Smooth muscle cell (in vitro differentiated cells): ENCODE measurements around the gene RASGRP4. TPM values are rescaled to one million over a fixed set of nuclear protein-coding genes. Genes with fewer than 3 reads are reported as not detected.

Source experiments
- DNase-seq: peaks from one replicate; lab custom pipeline; 2025; ENCODE audit not compliant: unreplicated experiment; lab: John Stamatoyannopoulos, UW
- H2AFZ ChIP-seq: fragments of 200-600 bp; sonication (generic); 2 replicates; pipeline ENCODE4 v1.6.0; 2016; ENCODE audit warnings: antibody characterized with exemption, low read depth, mild to moderate bottlenecking
- H3F3A ChIP-seq: fragments of 200-600 bp; sonication (generic); 2 replicates; pipeline ENCODE4 v1.6.0; 2017; ENCODE audit warnings: antibody characterized with exemption, low read depth
- H3K27ac ChIP-seq: fragments of 200-600 bp; sonication (generic); 2 replicates; pipeline ENCODE4 v1.5.1; 2016; ENCODE audit warnings: low read depth, mild to moderate bottlenecking
- H3K27me3 ChIP-seq: fragments of 200-600 bp; sonication (generic); 2 replicates; pipeline ENCODE4 v1.6.1; 2016; ENCODE audit warnings: low read depth, mild to moderate bottlenecking
- H3K36me3 ChIP-seq: fragments of 200-600 bp; sonication (generic); 2 replicates; pipeline ENCODE4 v1.5.1; 2016; ENCODE audit warnings: low read depth
- H3K4me1 ChIP-seq: fragments of 200-600 bp; sonication (generic); 2 replicates; pipeline ENCODE4 v1.5.1; 2016; ENCODE audit warnings: low read depth
- H3K4me2 ChIP-seq: fragments of 200-600 bp; sonication (generic); 2 replicates; pipeline ENCODE4 v1.6.0; 2016; ENCODE audit warnings: mild to moderate bottlenecking
- H3K4me3 ChIP-seq: fragments of 200-600 bp; sonication (generic); 2 replicates; pipeline ENCODE4 v1.5.1; 2016; ENCODE audit warnings: mild to moderate bottlenecking
- H3K79me2 ChIP-seq: fragments of 200-600 bp; sonication (generic); 2 replicates; pipeline ENCODE4 v1.6.0; 2016; ENCODE audit warnings: low read depth, mild to moderate bottlenecking
- H3K9ac ChIP-seq: fragments of 200-600 bp; sonication (generic); 2 replicates; pipeline ENCODE4 v1.6.0; 2016; ENCODE audit warnings: low read depth
- H3K9me3 ChIP-seq: fragments of 200-600 bp; sonication (generic); replicated peaks from 2 replicates; pipeline ENCODE4 v1.5.1; 2016; ENCODE audit warnings: low read depth
- H4K20me1 ChIP-seq: fragments of 200-600 bp; sonication (generic); 2 replicates; pipeline ENCODE4 v1.6.0; 2016; ENCODE audit warnings: low read depth
- WGBS: methylation state at CpG from one replicate; pipeline ENCODE4 v1.1.7; 2016; ENCODE audit warnings: low lambda C conversion rate; 5-methylcytosine and 5-hydroxymethylcytosine counted together
- polyA plus RNA-seq: library from polyadenylated mRNA; unstranded; fragments of >200 nt; fragmentation: Nextera tagmentation; extraction: Ambion mirVana; gene quantifications from 2 replicates; pipeline ENCODE4 v1.2.1, GENCODE V29; 2016
- total RNA-seq: library from RNA; depleted of rRNA; stranded (reverse); fragments of >200 nt; gene quantifications from 2 replicates; pipeline ENCODE4 v1.2.3, GENCODE V29; 2014
- TF ChIP-seq, protein P1 (sequence below): fragments of 200-600 bp; sonication (generic); IDR thresholded peaks from 2 replicates; pipeline ENCODE4 v1.5.1; 2017; ENCODE audit warnings: borderline replicate concordance, mild to moderate bottlenecking, antibody characterized with exemption; ENCODE audit not compliant: insufficient read depth, poor library complexity, severe bottlenecking

RASGRP4 gene
- total and polyA plus RNA-seq, 2 experiments from 2014 or later, result not detected

DNA sequence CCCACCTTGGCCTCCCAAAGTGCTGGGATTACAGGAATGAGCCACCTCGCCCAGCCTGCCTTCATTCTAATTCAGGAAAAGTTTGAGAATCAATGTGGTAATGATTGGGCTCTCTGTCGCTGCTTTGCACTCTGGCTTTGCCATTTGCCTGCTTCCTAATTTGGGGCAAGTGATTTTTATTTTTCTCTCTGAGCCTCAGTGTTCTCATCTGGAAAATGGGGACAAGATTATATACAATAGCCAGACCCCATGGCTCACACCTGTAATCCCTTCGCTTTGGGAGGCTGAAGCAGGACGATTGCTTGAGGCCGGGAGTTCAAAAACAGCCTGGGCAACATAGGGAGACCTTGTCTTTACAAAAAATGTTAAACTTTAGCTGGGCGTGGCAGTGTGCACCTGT, 11.3 kb upstream of the RASGRP4 start:
- Histone ChIP-seq H3K27me3 (peaks cover 14% of the 10 kb centered on the region), H3K4me2 (no peak overlapping the region), H3K9ac (no peak overlapping the region), H3K79me2 (no peaks in the 10 kb centered on the region), H3K4me1 (peaks cover 6% of the 10 kb centered on the region), H2AFZ (no peak overlapping the region), H3F3A (no peaks in the 10 kb centered on the region), H3K36me3 (no peaks in the 10 kb centered on the region), H3K27ac (no peak overlapping the region), H3K4me3 (no peak overlapping the region), H4K20me1 (no peaks in the 10 kb centered on the region), H3K9me3 (no peaks in the 10 kb centered on the region)
- no peak for DNase-seq
- TF ChIP-seq, protein P1, sequence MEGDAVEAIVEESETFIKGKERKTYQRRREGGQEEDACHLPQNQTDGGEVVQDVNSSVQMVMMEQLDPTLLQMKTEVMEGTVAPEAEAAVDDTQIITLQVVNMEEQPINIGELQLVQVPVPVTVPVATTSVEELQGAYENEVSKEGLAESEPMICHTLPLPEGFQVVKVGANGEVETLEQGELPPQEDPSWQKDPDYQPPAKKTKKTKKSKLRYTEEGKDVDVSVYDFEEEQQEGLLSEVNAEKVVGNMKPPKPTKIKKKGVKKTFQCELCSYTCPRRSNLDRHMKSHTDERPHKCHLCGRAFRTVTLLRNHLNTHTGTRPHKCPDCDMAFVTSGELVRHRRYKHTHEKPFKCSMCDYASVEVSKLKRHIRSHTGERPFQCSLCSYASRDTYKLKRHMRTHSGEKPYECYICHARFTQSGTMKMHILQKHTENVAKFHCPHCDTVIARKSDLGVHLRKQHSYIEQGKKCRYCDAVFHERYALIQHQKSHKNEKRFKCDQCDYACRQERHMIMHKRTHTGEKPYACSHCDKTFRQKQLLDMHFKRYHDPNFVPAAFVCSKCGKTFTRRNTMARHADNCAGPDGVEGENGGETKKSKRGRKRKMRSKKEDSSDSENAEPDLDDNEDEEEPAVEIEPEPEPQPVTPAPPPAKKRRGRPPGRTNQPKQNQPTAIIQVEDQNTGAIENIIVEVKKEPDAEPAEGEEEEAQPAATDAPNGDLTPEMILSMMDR, result no peak
- WGBS, result 94% methylated on average over 6 of the region's 6 CpGs

DNA sequence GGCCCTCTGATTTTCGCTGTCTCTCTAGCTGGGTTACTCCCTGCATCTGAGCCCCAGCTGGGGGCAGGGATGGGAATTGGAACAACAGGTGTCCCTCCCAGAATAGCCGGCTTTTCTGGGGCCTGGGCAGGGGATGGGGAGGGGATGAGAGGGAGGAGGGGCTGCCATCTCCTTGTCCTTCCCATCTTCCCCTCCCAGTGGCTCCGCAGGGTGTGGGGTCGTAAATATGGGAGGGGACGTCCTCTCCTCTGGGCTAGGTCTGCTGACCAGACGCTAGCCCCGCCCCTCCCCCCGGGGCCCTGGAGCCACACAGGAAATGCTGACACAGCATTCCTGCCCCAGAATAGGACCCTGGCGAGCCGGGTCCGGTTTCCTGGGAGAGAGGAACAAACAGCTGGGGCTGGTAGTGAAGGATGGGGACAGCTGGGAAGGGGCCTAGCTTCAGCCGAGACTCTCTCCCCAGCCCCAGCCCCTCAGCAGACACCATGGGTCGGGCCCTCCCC, 8.6 kb upstream of the RASGRP4 start:
- Histone ChIP-seq H3K27me3 (peaks cover 14% of the 10 kb centered on the region), H3K27ac (no peak overlapping the region), H3K4me1 (peaks cover 6% of the 10 kb centered on the region), H3F3A (no peaks in the 10 kb centered on the region), H3K9ac (no peak overlapping the region), H3K4me2 (no peak overlapping the region), H3K36me3 (no peaks in the 10 kb centered on the region), H2AFZ (no peak overlapping the region), H3K79me2 (no peaks in the 10 kb centered on the region), H4K20me1 (no peaks in the 10 kb centered on the region), H3K4me3 (no peak overlapping the region), H3K9me3 (no peaks in the 10 kb centered on the region)
- TF ChIP-seq, protein P1, result no peak
- DNase-seq, result no peak
- WGBS, result 16% methylated on average over 13 of the region's 13 CpGs

DNA sequence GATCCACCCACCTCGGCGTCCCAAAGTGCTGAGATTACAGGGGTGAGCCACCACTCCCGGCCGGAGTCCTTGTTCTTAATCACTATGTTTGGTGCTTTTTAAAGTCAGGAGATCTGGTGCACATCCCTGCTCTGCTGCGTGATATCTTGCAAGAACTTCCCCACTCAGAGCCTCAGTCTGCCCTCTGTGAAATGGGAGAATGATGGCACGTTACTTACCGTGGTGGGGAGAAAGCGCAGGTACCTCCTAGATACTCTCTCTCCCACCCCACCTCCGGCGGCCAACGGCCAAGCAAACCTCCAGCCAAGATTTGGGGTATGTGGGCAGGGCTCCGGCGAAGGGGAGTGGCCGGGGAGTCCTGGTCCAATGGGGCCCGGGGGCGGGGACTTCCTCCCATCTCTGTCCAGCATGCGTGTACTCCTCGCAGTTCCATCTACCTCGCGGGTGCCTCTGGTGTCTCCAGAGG, 7.3 kb upstream of the RASGRP4 start, which contains the start of gene RYR1:
Gene RYR1 (plus strand): TSS at position 424 of the 466 bp plus-strand sequence. CDS start 139 bp downstream, outside the sequence.
- peaks cover 14% of the 10 kb centered on the region for H3K27me3 ChIP-seq
- H3K4me2 ChIP-seq, result no peak within 1 kb of the TSS
- no peak within 1 kb of the TSS for H3K9ac ChIP-seq
- no peak within 1 kb of the TSS for H3K4me3 ChIP-seq
- peaks cover 6% of the 10 kb centered on the region for H3K4me1 ChIP-seq
- H3K9me3 ChIP-seq, result no peaks in the 10 kb centered on the region
- TF ChIP-seq, protein P1, result no peak
- H3F3A ChIP-seq, result no peaks in the 10 kb centered on the region
- no peak within 1 kb of the TSS for H3K27ac ChIP-seq
- H3K36me3 ChIP-seq, result no peaks in the 10 kb centered on the region
- H4K20me1 ChIP-seq, result no peaks in the 10 kb centered on the region
- 31% methylated on average over 11 of the region's 20 CpGs for WGBS
- DNase-seq, result no peak
- H3K79me2 ChIP-seq, result no peaks in the 10 kb centered on the region
- H2AFZ ChIP-seq, result no peak within 1 kb of the TSS

GRCh38 chr19:38430931-38431330, 4.9 kb upstream of the RASGRP4 start:
- H3K9me3 ChIP-seq, result no peaks in the 10 kb centered on the region
- H3K27ac ChIP-seq, result no peak overlapping the region
- H3K4me3 ChIP-seq, result no peak overlapping the region
- no peak overlapping the region for H3K9ac ChIP-seq
- H3K79me2 ChIP-seq, result no peaks in the 10 kb centered on the region
- H3K4me1 ChIP-seq, result peaks cover 6% of the 10 kb centered on the region
- H3K27me3 ChIP-seq, result peaks cover 14% of the 10 kb centered on the region
- WGBS, result 95% methylated on average over 7 of the region's 7 CpGs
- no peak for DNase-seq
- no peaks in the 10 kb centered on the region for H3F3A ChIP-seq
- TF ChIP-seq, protein P1, result no peak
- H2AFZ ChIP-seq, result no peak overlapping the region
- H4K20me1 ChIP-seq, result no peaks in the 10 kb centered on the region
- no peaks in the 10 kb centered on the region for H3K36me3 ChIP-seq
- no peak overlapping the region for H3K4me2 ChIP-seq
